Measurements from ENCODE around the gene TFRC. TPM values are rescaled to one million over a fixed set of nuclear protein-coding genes. Genes with fewer than 3 reads are reported as not detected.

TFRC gene
- total RNA-seq, 1 experiment from 2014 or later, result 261 TPM

DNA sequence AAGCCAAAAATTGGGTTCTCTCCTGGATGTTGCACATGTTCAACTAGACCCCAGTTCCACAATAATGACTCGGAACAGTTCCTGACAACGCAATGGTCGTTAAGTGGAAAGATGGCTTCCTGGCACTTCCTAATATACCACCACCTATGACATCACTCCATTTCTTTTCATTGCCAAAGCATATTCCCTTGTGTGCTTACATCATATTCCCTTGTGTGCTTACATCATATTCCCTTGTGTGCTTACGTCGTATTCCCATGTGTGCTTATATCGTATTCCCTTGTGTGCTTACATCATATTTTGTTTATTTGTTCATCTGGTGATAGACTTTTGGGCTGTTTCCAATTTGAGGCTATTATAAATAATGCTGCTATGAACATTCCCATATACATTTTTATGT is 39.2 kb downstream of the TFRC start:
- Histone ChIP-seq H3K9ac (ENCODE audit: low read length) (no peak overlapping the region), H3K36me3 (ENCODE audit: control insufficient read depth in 1 of 2, insufficient read depth in 2 of 2, low read length in 2 of 2) (no peaks in the 10 kb centered on the region), H3K27me3 (ENCODE audit: insufficient read depth, low read length) (no peaks in the 10 kb centered on the region), H3K27ac (ENCODE audit: low read depth, low read length) (no peak overlapping the region), H3K4me2 (ENCODE audit: low read length) (no peak overlapping the region), H3K79me2 (ENCODE audit: insufficient read depth, low read length) (no peaks in the 10 kb centered on the region), H3K9me3 (ENCODE audit: control insufficient read depth in 1 of 2, insufficient read depth in 1 of 2, low read depth in 1 of 2, low read length in 2 of 2) (no peaks in the 10 kb centered on the region), H3K4me1 (ENCODE audit: control insufficient read depth in 1 of 2, insufficient read depth in 2 of 2, low read length in 2 of 2) (no peaks in the 10 kb centered on the region), H3K4me3 (replicated peaks in 1 of 2; ENCODE audit: low read depth in 1 of 2, low read length in 2 of 2) (no peak overlapping the region), H4K20me1 (ENCODE audit: insufficient read depth) (no peaks in the 10 kb centered on the region; the same call in 1 of the 2 replicates), H2AFZ (ENCODE audit: low read depth, low read length, poor library complexity, severe bottlenecking) (no peak overlapping the region), H3K9me2 (ENCODE audit: insufficient read depth) (no peaks in the 10 kb centered on the region)
- CTCF ChIA-PET, result no interaction called here
- ATAC-seq, result no peak
- no peak for DNase-seq (ENCODE audit: low read depth, low spot score)
- intact Hi-C loops (cut with micrococcal nuclease), result no loop called here
- TF ChIP-seq SP1 (IDR thresholded peaks at IDR 0.05; ENCODE audit: low read depth) (no peak), YY1 (IDR thresholded peaks at IDR 0.05; ENCODE audit: extremely low read depth, insufficient replicate concordance, low read depth, low read length) (no peak), JUND (IDR thresholded peaks at IDR 0.05) (no peak), SRF (IDR thresholded peaks at IDR 0.05; ENCODE audit: low read depth) (no peak), POLR2AphosphoS5 (IDR thresholded peaks at IDR 0.05; ENCODE audit: low read depth, low read length) (no peak), SIN3A (IDR thresholded peaks at IDR 0.05; ENCODE audit: low read depth) (no peak), CBX3 (IDR thresholded peaks at IDR 0.05; ENCODE audit: low read depth) (no peak), ZFX (IDR thresholded peaks at IDR 0.05) (no peak), EGR1 (IDR thresholded peaks at IDR 0.05; ENCODE audit: low read depth) (no peak), RAD21 (IDR thresholded peaks at IDR 0.05; ENCODE audit: low read depth) (no peak), FOSL1 (IDR thresholded peaks at IDR 0.05; ENCODE audit: low read depth) (no peak), ELF1 (IDR thresholded peaks at IDR 0.05; ENCODE audit: borderline replicate concordance, low read depth) (no peak)
- TF ChIP-seq, protein P1, sequence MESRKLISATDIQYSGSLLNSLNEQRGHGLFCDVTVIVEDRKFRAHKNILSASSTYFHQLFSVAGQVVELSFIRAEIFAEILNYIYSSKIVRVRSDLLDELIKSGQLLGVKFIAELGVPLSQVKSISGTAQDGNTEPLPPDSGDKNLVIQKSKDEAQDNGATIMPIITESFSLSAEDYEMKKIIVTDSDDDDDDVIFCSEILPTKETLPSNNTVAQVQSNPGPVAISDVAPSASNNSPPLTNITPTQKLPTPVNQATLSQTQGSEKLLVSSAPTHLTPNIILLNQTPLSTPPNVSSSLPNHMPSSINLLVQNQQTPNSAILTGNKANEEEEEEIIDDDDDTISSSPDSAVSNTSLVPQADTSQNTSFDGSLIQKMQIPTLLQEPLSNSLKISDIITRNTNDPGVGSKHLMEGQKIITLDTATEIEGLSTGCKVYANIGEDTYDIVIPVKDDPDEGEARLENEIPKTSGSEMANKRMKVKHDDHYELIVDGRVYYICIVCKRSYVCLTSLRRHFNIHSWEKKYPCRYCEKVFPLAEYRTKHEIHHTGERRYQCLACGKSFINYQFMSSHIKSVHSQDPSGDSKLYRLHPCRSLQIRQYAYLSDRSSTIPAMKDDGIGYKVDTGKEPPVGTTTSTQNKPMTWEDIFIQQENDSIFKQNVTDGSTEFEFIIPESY (IDR thresholded peaks at IDR 0.05; ENCODE audit: extremely low read depth, insufficient replicate concordance, low read length), result no peak
- POLR2A ChIA-PET, result no interaction called here
- BruUV-seq (replicated peaks), result no TSS peak
- RAD21 ChIA-PET (ENCODE audit: low non-redundant PET in 1 of 2, low total read pairs in 2 of 2, uncharacterized antibody in 2 of 2, unreplicated experiment in 2 of 2), result no interaction called here
